K562 (cell line): ENCODE data around the gene PTPRM. TPM values are rescaled to one million over a fixed set of nuclear protein-coding genes. Genes with fewer than 3 reads are reported as not detected.

Experiments
- ATAC-seq: fragments of 200-7000 bp; cut with Tn5 transposase; 3 replicates; pipeline ENCODE4 v1.9.1; 2020; ENCODE audit warnings: moderate library complexity
- BruUV-seq: library from RNA; stranded (reverse); fragments of 400-500 nt; replicated peaks from 2 replicates; lab custom pipeline; 2021; lab: Mats Ljungman, UMichigan
- CTCF ChIA-PET: fragments of 300-600 bp; formaldehyde crosslinking; extraction: SDS; loops from one replicate; lab custom pipeline; 2021; ENCODE audit warnings: low intra/inter-chr PET ratio; lab: Yijun Ruan, JAX
- POLR2A ChIA-PET: fragments of 300-600, 350-650 bp; sonication (Branson Sonifier 250); formaldehyde crosslinking; extraction: SDS; loops from one replicate; lab custom pipeline; 2021; ENCODE audit warnings: antibody characterized with exemption, inconsistent platforms; lab: Yijun Ruan, JAX
- DNase-seq, 4 experiments: peaks; one replicate each; pipeline versions ENCODE4 v3.0.0 to v3.0.0-alpha.2; 2011 to 2018; ENCODE audit warnings: low spot score in 3 of 4, mixed read lengths in 3 of 4; ENCODE audit errors: extremely low read depth in 1 of 4
- FAIRE-seq: peaks from 2 replicates; lab custom pipeline; 2011; peaks lifted over from hg19 to GRCh38; lab: Jason Lieb, UNC
- H2AFZ ChIP-seq: 2 replicates; pipeline ENCODE4 v1.6.0; 2011; ENCODE audit warnings: low read depth, low read length, control low read depth, inconsistent platforms
- H3K27ac ChIP-seq: fragments of 200-600 bp; 3 replicates; pipeline ENCODE4 v1.8.0; 2011; ENCODE audit warnings: low read depth, mild to moderate bottlenecking, control low read depth, inconsistent platforms, low read length, moderate library complexity, mixed read lengths; ENCODE audit errors: extremely low read depth
- H3K27me3 ChIP-seq, 2 experiments: fragments of 300-600 bp in 1 of 2; 2 replicates in 1 of 2; 3 replicates in 1 of 2; pipeline versions ENCODE4 v1.6.0 to v1.8.0; 2011; ENCODE audit warnings: inconsistent platforms in 2 of 2, low read length in 2 of 2, mild to moderate bottlenecking in 1 of 2, mixed read lengths in 1 of 2, moderate library complexity in 1 of 2; ENCODE audit not compliant: control insufficient read depth in 2 of 2, insufficient read depth in 2 of 2
- H3K36me3 ChIP-seq: fragments of 300-600 bp; 3 replicates; pipeline ENCODE4 v1.8.0; 2011; ENCODE audit warnings: mild to moderate bottlenecking, low read length, inconsistent platforms; ENCODE audit not compliant: control insufficient read depth, insufficient read depth
- H3K4me1 ChIP-seq, 2 experiments: fragments of 200-600 bp in 1 of 2; replicated peaks in 1 of 2; 2 replicates in 1 of 2; 3 replicates in 1 of 2; pipeline versions ENCODE4 v1.5.1 to v1.8.0; 2011; ENCODE audit warnings: inconsistent platforms in 2 of 2, low read length in 2 of 2, mild to moderate bottlenecking in 1 of 2, mixed read lengths in 1 of 2, moderate library complexity in 1 of 2; ENCODE audit not compliant: control insufficient read depth in 2 of 2, insufficient read depth in 2 of 2
- H3K4me2 ChIP-seq: 2 replicates; pipeline ENCODE4 v1.6.1; 2011; ENCODE audit warnings: low read length, control low read depth, inconsistent platforms, mixed read lengths; ENCODE audit not compliant: insufficient read depth
- H3K4me3 ChIP-seq: fragments of 200-600 bp; sonication (generic), shearing (Covaris generic); 2 replicates; pipeline ENCODE4 v1.5.1; 2016; ENCODE audit warnings: control low read depth, inconsistent platforms
- H3K79me2 ChIP-seq: fragments of 200-600 bp; 3 replicates; pipeline ENCODE4 v1.8.0; 2011; ENCODE audit warnings: low read length, inconsistent platforms; ENCODE audit not compliant: control insufficient read depth, insufficient read depth
- H3K9ac ChIP-seq, 2 experiments: 2 replicates each; pipeline versions ENCODE4 v1.6.0 to v1.6.1; 2011; ENCODE audit warnings: low read depth in 2 of 2, low read length in 2 of 2, control low read depth in 1 of 2, inconsistent platforms in 1 of 2, mild to moderate bottlenecking in 1 of 2, mixed read lengths in 1 of 2; ENCODE audit not compliant: insufficient read depth in 1 of 2
- H3K9me1 ChIP-seq: one replicate; pipeline ENCODE4 v1.6.0; 2011; ENCODE audit warnings: inconsistent platforms, mild to moderate bottlenecking, low read length, moderate library complexity; ENCODE audit not compliant: control insufficient read depth, insufficient read depth
- H3K9me3 ChIP-seq: replicated peaks from 2 replicates; pipeline ENCODE4 v1.5.1; 2011; ENCODE audit warnings: low read depth, low read length, inconsistent platforms; ENCODE audit not compliant: control insufficient read depth, insufficient read depth
- H4K20me1 ChIP-seq: replicated peaks from 2 replicates; pipeline ENCODE4 v1.6.1; 2011; ENCODE audit warnings: low read length, inconsistent platforms, mixed read lengths; ENCODE audit not compliant: control insufficient read depth, insufficient read depth
- CBFB ChIP-seq: sonication (generic); formaldehyde crosslinking; IDR thresholded peaks from 2 replicates; pipeline ENCODE4 v1.4.0; 2020; ENCODE audit warnings: mild to moderate bottlenecking, missing genetic modification reagents
- CHD4 ChIP-seq: fragments of 200-600 bp; sonication (generic); IDR thresholded peaks from 3 replicates; pipeline ENCODE4 v1.6.1; 2012; ENCODE audit warnings: low read depth, mild to moderate bottlenecking, mixed read lengths, low read length, inconsistent platforms; ENCODE audit not compliant: insufficient read depth, insufficient replicate concordance, poor library complexity, severe bottlenecking
- HDAC3 ChIP-seq: fragments of 450-650 bp; IDR thresholded peaks from 2 replicates; pipeline ENCODE4 v1.6.1; 2018; ENCODE audit warnings: borderline replicate concordance, mild to moderate bottlenecking, moderate library complexity; ENCODE audit not compliant: partially characterized antibody
- KDM2B ChIP-seq: fragments of 250-450 bp; sonication (Bioruptor Pico); IDR thresholded peaks from 2 replicates; pipeline ENCODE4 v1.8.0; 2021; ENCODE audit warnings: mild to moderate bottlenecking, moderate library complexity
- L3MBTL2 ChIP-seq: fragments of 450-650 bp; IDR thresholded peaks from 2 replicates; pipeline ENCODE4 v1.6.1; 2016; ENCODE audit warnings: mild to moderate bottlenecking, moderate library complexity
- NFIX ChIP-seq: fragments of 250-450 bp; sonication (Bioruptor Pico); IDR thresholded peaks from 2 replicates; pipeline ENCODE4 v1.4.0; 2020; ENCODE audit warnings: low read depth, mild to moderate bottlenecking, moderate library complexity
- PTBP1 ChIP-seq: fragments of 200-400 bp; formaldehyde crosslinking; IDR thresholded peaks from 2 replicates; pipeline ENCODE4 v1.6.1; 2017; ENCODE audit warnings: low read depth, low read length
- RCOR1 ChIP-seq, 2 experiments: IDR thresholded peaks; 2 replicates each; pipeline ENCODE4 v1.6.1; 2012; ENCODE audit warnings: low read depth in 2 of 2, low read length in 2 of 2, borderline replicate concordance in 1 of 2, improper control_type of control experiment in 1 of 2
- SMAD1 ChIP-seq: fragments of 150-350 bp; IDR thresholded peaks from 2 replicates; pipeline ENCODE4 v1.6.1; 2014; ENCODE audit warnings: low read length, low read depth; ENCODE audit not compliant: partially characterized antibody
- ZNF175 ChIP-seq: fragments of 200-800 bp; sonication (Bioruptor generic); IDR thresholded peaks from 2 replicates; pipeline ENCODE4 v1.6.1; 2016; ENCODE audit warnings: low read depth, mild to moderate bottlenecking, missing genetic modification characterization, missing compliant biosample characterization
- WGBS: fragments of 100-300 bp; shearing (Covaris generic); methylation state at CpG from one replicate; pipeline ENCODE4 v1.1.6; 2016; ENCODE audit warnings: low coverage, mixed read lengths; ENCODE audit not compliant: insufficient coverage; ENCODE audit errors: missing lambda C conversion rate; 5-methylcytosine and 5-hydroxymethylcytosine counted together
- in situ Hi-C: fragments of 300-500 bp; cut with MboI; formaldehyde crosslinking; loops from 4 replicates; pipeline ENCODE4 v1.15.0; 2018; ENCODE audit warnings: inconsistent platforms, mixed read lengths
- intact Hi-C: fragments of 100-400 bp; cut with micrococcal nuclease; formaldehyde crosslinking; loops from 2 replicates; pipeline ENCODE4 v1.14.2; 2022
- polyA plus RNA-seq, 8 experiments: library from polyadenylated mRNA; depleted of rRNA in 4 of 8; stranded (reverse) in 5 of 8; unstranded in 3 of 8; fragments of >200 nt; fragmentation: Nextera tagmentation in 2 of 8; fragmentation: Illumina TruSeq in 1 of 8; extraction: Ambion mirVana in 2 of 8; extraction: Trizol in 1 of 8; gene quantifications; 2 replicates each; pipeline versions ENCODE4 v1.2.1 to v1.2.3, GENCODE V29; 2011 to 2014; ENCODE audit warnings: inconsistent platforms in 1 of 8, missing spikeins in 1 of 8
- total RNA-seq, 7 experiments: library from RNA; depleted of rRNA in 6 of 7; stranded (reverse); fragments of >200 nt in 6 of 7; fragmentation: Illumina TruSeq in 2 of 7; extraction: Trizol in 2 of 7; gene quantifications; 2 replicates each; pipeline versions ENCODE4 v1.2.1 to v1.2.3, GENCODE V29; 2011 to 2021; ENCODE audit warnings: low replicate concordance in 1 of 7
- TF ChIP-seq, protein P1 (sequence below): fragments of 250-450 bp; sonication (Bioruptor Pico); IDR thresholded peaks from 2 replicates; pipeline ENCODE4 v1.8.0; 2021; ENCODE audit warnings: borderline replicate concordance, mild to moderate bottlenecking, moderate library complexity; ENCODE audit not compliant: poor library complexity, severe bottlenecking
- TF ChIP-seq, protein P2 (sequence below), 2 experiments: fragments of 450-650 bp; IDR thresholded peaks; 2 replicates each; pipeline ENCODE4 v1.6.1; 2016

The PTPRM gene
- total and polyA plus RNA-seq, 9 of the 15 experiments (the other 6 are each of a cell fraction or from before 2014, with no cell fraction given), result 0.03 to 0.16 (median 0.08) TPM; not detected in 3

DNA sequence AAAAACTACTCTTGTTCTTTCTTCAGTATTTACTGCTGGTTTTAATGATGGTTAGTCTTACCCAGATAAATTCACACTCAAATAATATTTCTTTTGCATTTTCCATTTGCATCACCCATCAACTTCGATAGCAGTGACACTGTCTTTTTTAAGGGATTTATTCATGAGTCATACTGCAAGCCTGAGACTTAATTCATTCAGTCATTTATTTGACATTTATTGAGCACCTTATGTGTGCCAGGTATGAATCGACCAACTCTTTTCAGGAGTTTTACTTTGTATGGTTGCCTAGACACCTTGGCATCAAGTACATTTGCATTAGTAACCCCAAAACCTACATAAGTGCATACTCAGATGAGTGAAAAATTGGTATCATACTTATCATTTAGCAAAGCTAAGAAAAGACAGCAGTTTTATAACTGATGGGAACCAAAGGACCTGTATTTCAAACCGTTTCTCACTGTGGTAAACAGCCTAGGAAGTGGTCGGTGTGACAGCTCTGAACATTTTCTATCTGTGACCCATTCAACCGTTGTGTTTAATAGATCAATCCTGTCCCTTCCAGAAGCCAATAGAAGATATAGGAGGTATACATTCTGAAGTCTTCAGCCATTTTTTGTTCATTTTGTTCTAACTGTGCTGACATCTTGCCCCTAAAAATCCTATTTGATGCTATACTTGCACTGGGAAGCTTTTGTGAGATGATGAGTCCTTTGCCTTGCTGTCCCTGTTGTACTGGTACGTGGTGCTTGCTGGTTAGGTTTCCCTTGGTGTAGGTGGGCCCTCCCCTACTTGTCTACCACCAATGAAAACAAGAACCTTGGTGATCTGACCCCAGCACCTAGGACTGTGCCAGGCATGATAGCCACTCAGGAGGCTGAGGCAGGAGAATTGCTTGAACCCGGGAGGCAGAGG lies 557.4 kb downstream of the PTPRM start:
- DNase-seq, result no peak
- Histone ChIP-seq H3K27me3 (no peaks in the 10 kb centered on the region), H4K20me1 (no peaks in the 10 kb centered on the region), H3K9me1 (no peaks in the 10 kb centered on the region), H3K27ac (no peak overlapping the region), H3K4me1 (no peaks in the 10 kb centered on the region), H3K9ac (no peak overlapping the region), H3K4me3 (no peak overlapping the region), H3K36me3 (no peaks in the 10 kb centered on the region), H3K9me3 (no peaks in the 10 kb centered on the region), H2AFZ (no peak overlapping the region), H3K4me2 (no peak overlapping the region), H3K79me2 (no peaks in the 10 kb centered on the region)
- no peak for ATAC-seq
- FAIRE-seq, result no peak
- in situ Hi-C loops (no loop called here), intact Hi-C loops (no loop called here)
- no TSS peak for BruUV-seq
- CTCF ChIA-PET, result no interaction called here
- WGBS, result 0% methylated on average over 7 of the region's 7 CpGs
- POLR2A ChIA-PET, result no interaction called here
- TF ChIP-seq, protein P1, sequence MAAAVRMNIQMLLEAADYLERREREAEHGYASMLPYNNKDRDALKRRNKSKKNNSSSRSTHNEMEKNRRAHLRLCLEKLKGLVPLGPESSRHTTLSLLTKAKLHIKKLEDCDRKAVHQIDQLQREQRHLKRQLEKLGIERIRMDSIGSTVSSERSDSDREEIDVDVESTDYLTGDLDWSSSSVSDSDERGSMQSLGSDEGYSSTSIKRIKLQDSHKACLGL (CRISPR knock-in tag), result no peak
- TF ChIP-seq ZNF175 (no peak), SMAD1 (no peak), CBFB (CRISPR knock-in tag) (no peak), KDM2B (CRISPR knock-in tag) (no peak), NFIX (CRISPR knock-in tag) (no peak), PTBP1 (no peak), CHD4 (no peak), HDAC3 (no peak), L3MBTL2 (no peak), RCOR1 (IDR thresholded peaks at IDR 0.05; ENCODE audit: borderline replicate concordance in 1 of 2, low read depth in 2 of 2, low read length in 2 of 2) (no peak)
- TF ChIP-seq, protein P2, sequence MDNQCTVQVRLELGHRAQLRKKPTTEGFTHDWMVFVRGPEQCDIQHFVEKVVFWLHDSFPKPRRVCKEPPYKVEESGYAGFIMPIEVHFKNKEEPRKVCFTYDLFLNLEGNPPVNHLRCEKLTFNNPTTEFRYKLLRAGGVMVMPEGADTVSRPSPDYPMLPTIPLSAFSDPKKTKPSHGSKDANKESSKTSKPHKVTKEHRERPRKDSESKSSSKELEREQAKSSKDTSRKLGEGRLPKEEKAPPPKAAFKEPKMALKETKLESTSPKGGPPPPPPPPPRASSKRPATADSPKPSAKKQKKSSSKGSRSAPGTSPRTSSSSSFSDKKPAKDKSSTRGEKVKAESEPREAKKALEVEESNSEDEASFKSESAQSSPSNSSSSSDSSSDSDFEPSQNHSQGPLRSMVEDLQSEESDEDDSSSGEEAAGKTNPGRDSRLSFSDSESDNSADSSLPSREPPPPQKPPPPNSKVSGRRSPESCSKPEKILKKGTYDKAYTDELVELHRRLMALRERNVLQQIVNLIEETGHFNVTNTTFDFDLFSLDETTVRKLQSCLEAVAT (IDR thresholded peaks at IDR 0.05), result no peak
